WTC11 (cell line): ENCODE measurements around the gene MCF2L.

Experiments used
- CREB1 ChIP-seq: sonication (generic); formaldehyde crosslinking; IDR thresholded peaks from 2 replicates; pipeline ENCODE4 v1.8.0; 2023; ENCODE audit warnings: mild to moderate bottlenecking, missing genetic modification reagents
- CREM ChIP-seq: sonication (generic); formaldehyde crosslinking; IDR thresholded peaks from 2 replicates; pipeline ENCODE4 v1.8.1; 2022; ENCODE audit warnings: mild to moderate bottlenecking, missing genetic modification reagents, moderate library complexity
- CTCF ChIP-seq: fragments of 200-600 bp; IDR thresholded peaks from 2 replicates; pipeline ENCODE4 v1.8.0; 2022; ENCODE audit warnings: antibody characterized with exemption
- JUN ChIP-seq: sonication (generic); formaldehyde crosslinking; IDR thresholded peaks from 2 replicates; pipeline ENCODE4 v1.8.0; 2023; ENCODE audit warnings: mild to moderate bottlenecking, missing genetic modification reagents
- MYBL2 ChIP-seq: sonication (generic); formaldehyde crosslinking; IDR thresholded peaks from 2 replicates; pipeline ENCODE4 v1.8.1; 2023; ENCODE audit warnings: mild to moderate bottlenecking, moderate library complexity, missing genetic modification reagents
- NR3C1 ChIP-seq: sonication (generic); formaldehyde crosslinking; conservative IDR thresholded peaks from 2 replicates; pipeline ENCODE4 v1.8.1; 2023; ENCODE audit warnings: low read depth, mild to moderate bottlenecking, missing genetic modification reagents
- SP1 ChIP-seq: sonication (generic); formaldehyde crosslinking; conservative IDR thresholded peaks from 2 replicates; pipeline ENCODE4 v1.8.1; 2022; ENCODE audit warnings: missing genetic modification reagents
- TP53 ChIP-seq: sonication (generic); formaldehyde crosslinking; IDR thresholded peaks from 2 replicates; pipeline ENCODE4 v1.8.1; 2023; ENCODE audit warnings: mild to moderate bottlenecking, missing genetic modification reagents
- USF2 ChIP-seq: sonication (generic); formaldehyde crosslinking; IDR thresholded peaks from 2 replicates; pipeline ENCODE4 v1.8.1; 2023; ENCODE audit warnings: mild to moderate bottlenecking, missing genetic modification reagents, moderate library complexity
- ZNF138 ChIP-seq: sonication (generic); formaldehyde crosslinking; conservative IDR thresholded peaks from 2 replicates; pipeline ENCODE4 v1.8.1; 2022; ENCODE audit warnings: mild to moderate bottlenecking, moderate library complexity, missing genetic modification reagents
- ZNF263 ChIP-seq: sonication (generic); formaldehyde crosslinking; IDR thresholded peaks from 2 replicates; pipeline ENCODE4 v1.8.1; 2022; ENCODE audit warnings: low read depth, mild to moderate bottlenecking, moderate library complexity, missing genetic modification reagents

GRCh38 chr13:113092776-113093579 lies 124.0 kb downstream of the MCF2L start:
- TF ChIP-seq CTCF (no peak), NR3C1 (CRISPR knock-in tag) (no peak), CREB1 (CRISPR knock-in tag) (no peak), CREM (CRISPR knock-in tag) (no peak), USF2 (CRISPR knock-in tag) (no peak), MYBL2 (CRISPR knock-in tag) (no peak), JUN (CRISPR knock-in tag) (no peak), ZNF263 (CRISPR knock-in tag) (no peak), SP1 (CRISPR knock-in tag) (no peak), ZNF138 (CRISPR knock-in tag) (no peak), TP53 (no peak)
